ENCODE data around the gene ZC3H7A.

DNA sequence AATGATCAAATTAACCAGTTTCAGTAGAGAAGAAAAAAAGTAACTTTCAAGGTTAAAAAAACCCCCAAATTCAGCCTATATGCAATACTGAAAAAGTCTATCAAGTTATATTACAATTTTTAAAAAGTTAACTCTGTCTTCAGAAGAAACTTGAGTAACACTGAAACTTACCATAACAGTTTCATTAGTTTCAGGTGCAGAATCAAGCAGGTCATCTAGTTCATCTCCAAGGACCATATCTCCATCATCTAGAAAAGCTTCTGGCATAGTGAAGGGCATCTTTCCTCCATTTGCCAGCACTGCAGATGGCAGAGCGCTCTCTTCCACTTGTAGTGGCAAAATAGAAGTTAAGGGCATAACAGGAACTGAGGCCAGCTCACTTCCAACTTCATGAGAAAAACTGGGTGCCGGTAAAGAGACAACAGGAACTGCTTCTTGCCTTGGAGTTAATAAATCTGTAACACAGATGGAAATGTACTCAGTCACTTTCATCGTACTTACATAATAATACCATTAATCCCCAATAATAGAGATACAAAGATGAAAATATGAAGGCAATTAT, 22.9 kb downstream of the ZC3H7A start:
- no peak for TF ChIP-seq TAF1 (conservative IDR thresholded peaks at IDR 0.05)
- TF ChIP-seq, protein P1, sequence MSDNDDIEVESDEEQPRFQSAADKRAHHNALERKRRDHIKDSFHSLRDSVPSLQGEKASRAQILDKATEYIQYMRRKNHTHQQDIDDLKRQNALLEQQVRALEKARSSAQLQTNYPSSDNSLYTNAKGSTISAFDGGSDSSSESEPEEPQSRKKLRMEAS (IDR thresholded peaks at IDR 0.05), result no peak
- TF ChIP-seq GABPA (IDR thresholded peaks at IDR 0.05 in 1 of 2, conservative IDR thresholded peaks at IDR 0.05 in 1 of 2), result no peak
- TF ChIP-seq, protein P2, sequence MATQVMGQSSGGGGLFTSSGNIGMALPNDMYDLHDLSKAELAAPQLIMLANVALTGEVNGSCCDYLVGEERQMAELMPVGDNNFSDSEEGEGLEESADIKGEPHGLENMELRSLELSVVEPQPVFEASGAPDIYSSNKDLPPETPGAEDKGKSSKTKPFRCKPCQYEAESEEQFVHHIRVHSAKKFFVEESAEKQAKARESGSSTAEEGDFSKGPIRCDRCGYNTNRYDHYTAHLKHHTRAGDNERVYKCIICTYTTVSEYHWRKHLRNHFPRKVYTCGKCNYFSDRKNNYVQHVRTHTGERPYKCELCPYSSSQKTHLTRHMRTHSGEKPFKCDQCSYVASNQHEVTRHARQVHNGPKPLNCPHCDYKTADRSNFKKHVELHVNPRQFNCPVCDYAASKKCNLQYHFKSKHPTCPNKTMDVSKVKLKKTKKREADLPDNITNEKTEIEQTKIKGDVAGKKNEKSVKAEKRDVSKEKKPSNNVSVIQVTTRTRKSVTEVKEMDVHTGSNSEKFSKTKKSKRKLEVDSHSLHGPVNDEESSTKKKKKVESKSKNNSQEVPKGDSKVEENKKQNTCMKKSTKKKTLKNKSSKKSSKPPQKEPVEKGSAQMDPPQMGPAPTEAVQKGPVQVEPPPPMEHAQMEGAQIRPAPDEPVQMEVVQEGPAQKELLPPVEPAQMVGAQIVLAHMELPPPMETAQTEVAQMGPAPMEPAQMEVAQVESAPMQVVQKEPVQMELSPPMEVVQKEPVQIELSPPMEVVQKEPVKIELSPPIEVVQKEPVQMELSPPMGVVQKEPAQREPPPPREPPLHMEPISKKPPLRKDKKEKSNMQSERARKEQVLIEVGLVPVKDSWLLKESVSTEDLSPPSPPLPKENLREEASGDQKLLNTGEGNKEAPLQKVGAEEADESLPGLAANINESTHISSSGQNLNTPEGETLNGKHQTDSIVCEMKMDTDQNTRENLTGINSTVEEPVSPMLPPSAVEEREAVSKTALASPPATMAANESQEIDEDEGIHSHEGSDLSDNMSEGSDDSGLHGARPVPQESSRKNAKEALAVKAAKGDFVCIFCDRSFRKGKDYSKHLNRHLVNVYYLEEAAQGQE (IDR thresholded peaks at IDR 0.05), result no peak
- TF ChIP-seq, protein P3, sequence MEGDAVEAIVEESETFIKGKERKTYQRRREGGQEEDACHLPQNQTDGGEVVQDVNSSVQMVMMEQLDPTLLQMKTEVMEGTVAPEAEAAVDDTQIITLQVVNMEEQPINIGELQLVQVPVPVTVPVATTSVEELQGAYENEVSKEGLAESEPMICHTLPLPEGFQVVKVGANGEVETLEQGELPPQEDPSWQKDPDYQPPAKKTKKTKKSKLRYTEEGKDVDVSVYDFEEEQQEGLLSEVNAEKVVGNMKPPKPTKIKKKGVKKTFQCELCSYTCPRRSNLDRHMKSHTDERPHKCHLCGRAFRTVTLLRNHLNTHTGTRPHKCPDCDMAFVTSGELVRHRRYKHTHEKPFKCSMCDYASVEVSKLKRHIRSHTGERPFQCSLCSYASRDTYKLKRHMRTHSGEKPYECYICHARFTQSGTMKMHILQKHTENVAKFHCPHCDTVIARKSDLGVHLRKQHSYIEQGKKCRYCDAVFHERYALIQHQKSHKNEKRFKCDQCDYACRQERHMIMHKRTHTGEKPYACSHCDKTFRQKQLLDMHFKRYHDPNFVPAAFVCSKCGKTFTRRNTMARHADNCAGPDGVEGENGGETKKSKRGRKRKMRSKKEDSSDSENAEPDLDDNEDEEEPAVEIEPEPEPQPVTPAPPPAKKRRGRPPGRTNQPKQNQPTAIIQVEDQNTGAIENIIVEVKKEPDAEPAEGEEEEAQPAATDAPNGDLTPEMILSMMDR (IDR thresholded peaks at IDR 0.05; ENCODE audit: low read depth, low read length, missing input control), result no peak
- TF ChIP-seq HNF4G (IDR thresholded peaks at IDR 0.05), result no peak
- TF ChIP-seq, protein P4, sequence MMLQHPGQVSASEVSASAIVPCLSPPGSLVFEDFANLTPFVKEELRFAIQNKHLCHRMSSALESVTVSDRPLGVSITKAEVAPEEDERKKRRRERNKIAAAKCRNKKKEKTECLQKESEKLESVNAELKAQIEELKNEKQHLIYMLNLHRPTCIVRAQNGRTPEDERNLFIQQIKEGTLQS (IDR thresholded peaks at IDR 0.05), result no peak
